Heart left ventricle (tissue), 13 donors: ENCODE data around the gene HMCN2.

ENCODE experiments used
- CTCF ChIP-seq, 12 donors: fragments of 200-600 bp; sonication (generic) in 4 of 12; IDR thresholded peaks; one replicate each; pipeline versions ENCODE4 v1.5.0 to v1.8.0; 2018 to 2022; ENCODE audit warnings: antibody characterized with exemption in 12 of 12, mild to moderate bottlenecking in 5 of 12
- POLR2A ChIP-seq, 2 donors: fragments of 450-650 bp; IDR thresholded peaks; one replicate each; pipeline ENCODE4 v1.6.1; 2017; ENCODE audit warnings: antibody characterized with exemption in 2 of 2, mild to moderate bottlenecking in 2 of 2, moderate library complexity in 2 of 2
- donor health status: ischemic (EF 13 %, LVEDD 7.1; RV severe dilation, severe dysfunction).
- donor health status: DM: no; HTN: yes; CAD: no.
- donor health status: DM: no; HTN: no; CAD: no.
- donor health status: ischemic (EF 25% LVEDD 6.9; RV normal size, moderate dysfunction).
- donor health status: ischemic (EF 25% LVEDD 5.7; RV mildly dilated, moderate dysfunction).
- donor health status: ischemic (EF 35%, LVEDD 5.7; RV mildly dilated, moderate dysfunction).
- donor health status: nonischemic (EF 11% LVEDD 7.7; RV severe dilation, severe dysfunction).
- donor health status: DM: yes; HTN: yes; CAD: no.
- donor health status: PGD.
- donor health status: ischemic (EF 29% LVEDD 5.4; RV normal size, mild dysfunction).
- donor health status: nonischemic (EF 23%, LVEDD 6.1; RV moderate dilation, normal function).

DNA sequence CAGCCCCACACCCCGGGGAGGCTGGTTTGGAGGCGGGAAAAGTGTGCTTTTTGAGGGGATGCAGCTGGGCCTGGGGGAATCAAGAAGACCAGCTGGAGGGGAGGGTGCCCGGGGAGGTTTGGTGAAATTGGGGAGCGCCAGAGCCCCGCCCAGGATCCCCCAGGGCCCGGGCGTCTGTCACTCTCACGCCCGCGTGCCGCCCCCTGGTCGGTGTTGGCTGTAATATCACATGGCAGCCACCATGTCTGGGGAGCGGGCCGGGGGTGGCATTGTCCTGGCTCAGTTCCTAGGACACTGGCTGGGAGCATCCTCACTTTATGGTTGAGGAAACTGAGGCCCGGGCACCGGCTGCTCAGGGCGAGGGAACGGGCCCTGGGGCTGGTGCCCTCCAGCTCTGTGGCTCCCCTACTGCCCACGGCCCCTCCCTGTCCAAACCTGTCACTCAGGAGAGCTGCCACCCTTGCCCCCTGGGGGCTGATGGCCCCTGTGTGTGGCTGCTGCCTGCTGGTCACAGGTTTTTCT lies 206.7 kb downstream of the HMCN2 start:
- no peak for TF ChIP-seq CTCF (IDR thresholded peaks at IDR 0.05)
- TF ChIP-seq POLR2A (IDR thresholded peaks at IDR 0.05): no peak
